K562 (cell line): Measurements from ENCODE around the gene CHDH. TPM values are rescaled to one million over a fixed set of nuclear protein-coding genes. Genes with fewer than 3 reads are reported as not detected.

ENCODE experiments used
- ATAC-seq: fragments of 200-7000 bp; cut with Tn5 transposase; 3 replicates; pipeline ENCODE4 v1.9.1; 2020; ENCODE audit warnings: moderate library complexity
- BruUV-seq: library from RNA; stranded (reverse); fragments of 400-500 nt; replicated peaks from 2 replicates; lab custom pipeline; 2021; lab: Mats Ljungman, UMichigan
- CTCF ChIA-PET: fragments of 300-600 bp; formaldehyde crosslinking; extraction: SDS; loops from one replicate; lab custom pipeline; 2021; ENCODE audit warnings: low intra/inter-chr PET ratio; lab: Yijun Ruan, JAX
- POLR2A ChIA-PET: fragments of 300-600, 350-650 bp; sonication (Branson Sonifier 250); formaldehyde crosslinking; extraction: SDS; loops from one replicate; lab custom pipeline; 2021; ENCODE audit warnings: antibody characterized with exemption, inconsistent platforms; lab: Yijun Ruan, JAX
- DNase-seq, 4 experiments: peaks; one replicate each; pipeline versions ENCODE4 v3.0.0 to v3.0.0-alpha.2; 2011 to 2018; ENCODE audit warnings: low spot score in 3 of 4, mixed read lengths in 3 of 4; ENCODE audit errors: extremely low read depth in 1 of 4
- FAIRE-seq: peaks from 2 replicates; lab custom pipeline; 2011; peaks lifted over from hg19 to GRCh38; lab: Jason Lieb, UNC
- H2AFZ ChIP-seq: 2 replicates; pipeline ENCODE4 v1.6.0; 2011; ENCODE audit warnings: low read depth, low read length, control low read depth, inconsistent platforms
- H3K27ac ChIP-seq: fragments of 200-600 bp; 3 replicates; pipeline ENCODE4 v1.8.0; 2011; ENCODE audit warnings: low read depth, mild to moderate bottlenecking, control low read depth, inconsistent platforms, low read length, moderate library complexity, mixed read lengths; ENCODE audit errors: extremely low read depth
- H3K27me3 ChIP-seq, 2 experiments: fragments of 300-600 bp in 1 of 2; 2 replicates in 1 of 2; 3 replicates in 1 of 2; pipeline versions ENCODE4 v1.6.0 to v1.8.0; 2011; ENCODE audit warnings: inconsistent platforms in 2 of 2, low read length in 2 of 2, mild to moderate bottlenecking in 1 of 2, mixed read lengths in 1 of 2, moderate library complexity in 1 of 2; ENCODE audit not compliant: control insufficient read depth in 2 of 2, insufficient read depth in 2 of 2
- H3K36me3 ChIP-seq: fragments of 300-600 bp; 3 replicates; pipeline ENCODE4 v1.8.0; 2011; ENCODE audit warnings: mild to moderate bottlenecking, low read length, inconsistent platforms; ENCODE audit not compliant: control insufficient read depth, insufficient read depth
- H3K4me1 ChIP-seq, 2 experiments: fragments of 200-600 bp in 1 of 2; replicated peaks in 1 of 2; 2 replicates in 1 of 2; 3 replicates in 1 of 2; pipeline versions ENCODE4 v1.5.1 to v1.8.0; 2011; ENCODE audit warnings: inconsistent platforms in 2 of 2, low read length in 2 of 2, mild to moderate bottlenecking in 1 of 2, mixed read lengths in 1 of 2, moderate library complexity in 1 of 2; ENCODE audit not compliant: control insufficient read depth in 2 of 2, insufficient read depth in 2 of 2
- H3K4me2 ChIP-seq: 2 replicates; pipeline ENCODE4 v1.6.1; 2011; ENCODE audit warnings: low read length, control low read depth, inconsistent platforms, mixed read lengths; ENCODE audit not compliant: insufficient read depth
- H3K4me3 ChIP-seq: fragments of 200-600 bp; sonication (generic), shearing (Covaris generic); 2 replicates; pipeline ENCODE4 v1.5.1; 2016; ENCODE audit warnings: control low read depth, inconsistent platforms
- H3K79me2 ChIP-seq: fragments of 200-600 bp; 3 replicates; pipeline ENCODE4 v1.8.0; 2011; ENCODE audit warnings: low read length, inconsistent platforms; ENCODE audit not compliant: control insufficient read depth, insufficient read depth
- H3K9ac ChIP-seq, 2 experiments: 2 replicates each; pipeline versions ENCODE4 v1.6.0 to v1.6.1; 2011; ENCODE audit warnings: low read depth in 2 of 2, low read length in 2 of 2, control low read depth in 1 of 2, inconsistent platforms in 1 of 2, mild to moderate bottlenecking in 1 of 2, mixed read lengths in 1 of 2; ENCODE audit not compliant: insufficient read depth in 1 of 2
- H3K9me1 ChIP-seq: one replicate; pipeline ENCODE4 v1.6.0; 2011; ENCODE audit warnings: inconsistent platforms, mild to moderate bottlenecking, low read length, moderate library complexity; ENCODE audit not compliant: control insufficient read depth, insufficient read depth
- H3K9me3 ChIP-seq: replicated peaks from 2 replicates; pipeline ENCODE4 v1.5.1; 2011; ENCODE audit warnings: low read depth, low read length, inconsistent platforms; ENCODE audit not compliant: control insufficient read depth, insufficient read depth
- H4K20me1 ChIP-seq: replicated peaks from 2 replicates; pipeline ENCODE4 v1.6.1; 2011; ENCODE audit warnings: low read length, inconsistent platforms, mixed read lengths; ENCODE audit not compliant: control insufficient read depth, insufficient read depth
- CCNT2 ChIP-seq: IDR thresholded peaks from 2 replicates; pipeline ENCODE4 v1.6.1; 2011; ENCODE audit warnings: borderline replicate concordance, low read depth, mild to moderate bottlenecking, moderate library complexity, mixed read lengths, low read length; ENCODE audit not compliant: insufficient read length; ENCODE audit errors: extremely low read depth
- LARP7 ChIP-seq: fragments of 450-650 bp; IDR thresholded peaks from 2 replicates; pipeline ENCODE4 v1.6.1; 2016
- SUPT5H ChIP-seq: fragments of 450-650 bp; IDR thresholded peaks from 2 replicates; pipeline ENCODE4 v1.6.1; 2016
- TOE1 ChIP-seq, 2 experiments: fragments of 450-650 bp in 1 of 2; sonication (generic) in 1 of 2; formaldehyde crosslinking in 1 of 2; IDR thresholded peaks; 2 replicates each; pipeline versions ENCODE4 v1.7.1 to v1.8.0; 2016 to 2022; ENCODE audit warnings: borderline replicate concordance in 2 of 2, mild to moderate bottlenecking in 2 of 2, antibody characterized with exemption in 1 of 2, inconsistent platforms in 1 of 2, low read depth in 1 of 2, missing genetic modification reagents in 1 of 2, moderate library complexity in 1 of 2
- ZNF24 ChIP-seq: fragments of 450-650 bp; IDR thresholded peaks from 2 replicates; pipeline ENCODE4 v1.6.1; 2016
- WGBS: fragments of 100-300 bp; shearing (Covaris generic); methylation state at CpG from one replicate; pipeline ENCODE4 v1.1.6; 2016; ENCODE audit warnings: low coverage, mixed read lengths; ENCODE audit not compliant: insufficient coverage; ENCODE audit errors: missing lambda C conversion rate; 5-methylcytosine and 5-hydroxymethylcytosine counted together
- in situ Hi-C: fragments of 300-500 bp; cut with MboI; formaldehyde crosslinking; loops from 4 replicates; pipeline ENCODE4 v1.15.0; 2018; ENCODE audit warnings: inconsistent platforms, mixed read lengths
- intact Hi-C: fragments of 100-400 bp; cut with micrococcal nuclease; formaldehyde crosslinking; loops from 2 replicates; pipeline ENCODE4 v1.14.2; 2022
- polyA plus RNA-seq, 8 experiments: library from polyadenylated mRNA; depleted of rRNA in 4 of 8; stranded (reverse) in 5 of 8; unstranded in 3 of 8; fragments of >200 nt; fragmentation: Nextera tagmentation in 2 of 8; fragmentation: Illumina TruSeq in 1 of 8; extraction: Ambion mirVana in 2 of 8; extraction: Trizol in 1 of 8; gene quantifications; 2 replicates each; pipeline versions ENCODE4 v1.2.1 to v1.2.3, GENCODE V29; 2011 to 2014; ENCODE audit warnings: inconsistent platforms in 1 of 8, missing spikeins in 1 of 8
- total RNA-seq, 7 experiments: library from RNA; depleted of rRNA in 6 of 7; stranded (reverse); fragments of >200 nt in 6 of 7; fragmentation: Illumina TruSeq in 2 of 7; extraction: Trizol in 2 of 7; gene quantifications; 2 replicates each; pipeline versions ENCODE4 v1.2.1 to v1.2.3, GENCODE V29; 2011 to 2021; ENCODE audit warnings: low replicate concordance in 1 of 7
- TF ChIP-seq, protein P1 (sequence below): fragments of 450-650 bp; formaldehyde crosslinking; IDR thresholded peaks from 2 replicates; pipeline ENCODE4 v1.4.0; 2020; ENCODE audit warnings: mild to moderate bottlenecking
- TF ChIP-seq, protein P2 (sequence below), 2 experiments: fragments of 450-650 bp in 1 of 2; IDR thresholded peaks; 2 replicates each; pipeline ENCODE4 v1.6.1; 2011 to 2017; ENCODE audit warnings: low read depth in 2 of 2, antibody characterized with exemption in 1 of 2, borderline replicate concordance in 1 of 2, low read length in 1 of 2, mild to moderate bottlenecking in 1 of 2, mixed read lengths in 1 of 2; ENCODE audit not compliant: control insufficient read depth in 1 of 2
- TF ChIP-seq, protein P3 (sequence below): sonication (generic); formaldehyde crosslinking; IDR thresholded peaks from 2 replicates; pipeline ENCODE4 v1.8.0; 2022; ENCODE audit warnings: missing genetic modification reagents, mild to moderate bottlenecking, borderline replicate concordance
- TF ChIP-seq, protein P4 (sequence below): sonication (generic); formaldehyde crosslinking; IDR thresholded peaks from 2 replicates; pipeline ENCODE4 v1.8.0; 2022; ENCODE audit warnings: mild to moderate bottlenecking, missing genetic modification reagents, borderline replicate concordance

CHDH gene
- total and polyA plus RNA-seq, 9 of the 15 experiments (the other 6 are each of a cell fraction or from before 2014, with no cell fraction given) = 0.06 to 1.9 (median 0.46) TPM

DNA sequence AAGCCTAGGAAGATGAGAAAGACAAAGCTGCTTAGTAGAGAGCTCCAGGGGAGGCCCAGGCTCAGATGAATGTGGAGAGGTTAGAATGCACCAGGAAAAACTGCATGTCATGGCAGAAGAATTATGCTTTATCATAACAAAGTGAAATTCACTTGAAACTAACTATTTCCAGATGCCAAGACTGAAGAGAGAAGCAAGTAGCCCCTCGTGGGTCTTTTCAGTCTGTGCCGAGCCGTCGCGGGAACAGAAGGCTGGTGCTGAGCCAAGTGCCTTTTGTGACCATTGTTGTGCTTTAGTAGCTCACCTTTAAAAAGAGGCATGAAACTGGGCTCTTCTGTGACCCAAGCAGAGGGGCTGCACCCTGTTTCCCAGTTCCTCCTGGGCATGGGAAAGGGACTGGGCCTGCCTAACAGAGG lies 73.2 kb downstream of the CHDH start:
- no CpG with 5 or more reads among the region's 5 CpGs for WGBS
- Histone ChIP-seq H2AFZ (no peak overlapping the region), H3K4me1 (no peaks in the 10 kb centered on the region), H3K79me2 (no peaks in the 10 kb centered on the region), H3K4me2 (no peak overlapping the region), H3K9ac (no peak overlapping the region), H3K36me3 (no peaks in the 10 kb centered on the region), H3K9me1 (peaks cover 2% of the 10 kb centered on the region), H3K9me3 (no peaks in the 10 kb centered on the region), H3K27ac (no peak overlapping the region), H4K20me1 (no peaks in the 10 kb centered on the region), H3K27me3 (peaks cover 0 to 43% of the 10 kb centered on the region in 2 experiments; a peak in 3 of 5 replicates), H3K4me3 (no peak overlapping the region)
- FAIRE-seq (no peak), ATAC-seq (no peak), DNase-seq (no peak)
- POLR2A ChIA-PET = no interaction called here
- CTCF ChIA-PET = no interaction called here
- in situ Hi-C loops = no loop called here
- BruUV-seq = no TSS peak
- intact Hi-C loops = no loop called here
- TF ChIP-seq CCNT2 = no peak
- TF ChIP-seq LARP7 = no peak
- no peak for TF ChIP-seq SUPT5H
- TF ChIP-seq, protein P1, sequence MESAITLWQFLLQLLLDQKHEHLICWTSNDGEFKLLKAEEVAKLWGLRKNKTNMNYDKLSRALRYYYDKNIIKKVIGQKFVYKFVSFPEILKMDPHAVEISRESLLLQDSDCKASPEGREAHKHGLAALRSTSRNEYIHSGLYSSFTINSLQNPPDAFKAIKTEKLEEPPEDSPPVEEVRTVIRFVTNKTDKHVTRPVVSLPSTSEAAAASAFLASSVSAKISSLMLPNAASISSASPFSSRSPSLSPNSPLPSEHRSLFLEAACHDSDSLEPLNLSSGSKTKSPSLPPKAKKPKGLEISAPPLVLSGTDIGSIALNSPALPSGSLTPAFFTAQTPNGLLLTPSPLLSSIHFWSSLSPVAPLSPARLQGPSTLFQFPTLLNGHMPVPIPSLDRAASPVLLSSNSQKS (CRISPR knock-in tag) = no peak
- TF ChIP-seq TOE1 (IDR thresholded peaks at IDR 0.05; ENCODE audit: borderline replicate concordance) = no peak
- TF ChIP-seq TOE1 (CRISPR knock-in tag; IDR thresholded peaks at IDR 0.05; ENCODE audit: borderline replicate concordance, low read depth) = no peak
- TF ChIP-seq, protein P2, sequence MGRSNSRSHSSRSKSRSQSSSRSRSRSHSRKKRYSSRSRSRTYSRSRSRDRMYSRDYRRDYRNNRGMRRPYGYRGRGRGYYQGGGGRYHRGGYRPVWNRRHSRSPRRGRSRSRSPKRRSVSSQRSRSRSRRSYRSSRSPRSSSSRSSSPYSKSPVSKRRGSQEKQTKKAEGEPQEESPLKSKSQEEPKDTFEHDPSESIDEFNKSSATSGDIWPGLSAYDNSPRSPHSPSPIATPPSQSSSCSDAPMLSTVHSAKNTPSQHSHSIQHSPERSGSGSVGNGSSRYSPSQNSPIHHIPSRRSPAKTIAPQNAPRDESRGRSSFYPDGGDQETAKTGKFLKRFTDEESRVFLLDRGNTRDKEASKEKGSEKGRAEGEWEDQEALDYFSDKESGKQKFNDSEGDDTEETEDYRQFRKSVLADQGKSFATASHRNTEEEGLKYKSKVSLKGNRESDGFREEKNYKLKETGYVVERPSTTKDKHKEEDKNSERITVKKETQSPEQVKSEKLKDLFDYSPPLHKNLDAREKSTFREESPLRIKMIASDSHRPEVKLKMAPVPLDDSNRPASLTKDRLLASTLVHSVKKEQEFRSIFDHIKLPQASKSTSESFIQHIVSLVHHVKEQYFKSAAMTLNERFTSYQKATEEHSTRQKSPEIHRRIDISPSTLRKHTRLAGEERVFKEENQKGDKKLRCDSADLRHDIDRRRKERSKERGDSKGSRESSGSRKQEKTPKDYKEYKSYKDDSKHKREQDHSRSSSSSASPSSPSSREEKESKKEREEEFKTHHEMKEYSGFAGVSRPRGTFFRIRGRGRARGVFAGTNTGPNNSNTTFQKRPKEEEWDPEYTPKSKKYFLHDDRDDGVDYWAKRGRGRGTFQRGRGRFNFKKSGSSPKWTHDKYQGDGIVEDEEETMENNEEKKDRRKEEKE (IDR thresholded peaks at IDR 0.05; ENCODE audit: borderline replicate concordance in 1 of 2, control insufficient read depth in 1 of 2, low read depth in 2 of 2, low read length in 1 of 2) = no peak
- TF ChIP-seq ZNF24 = no peak
- TF ChIP-seq, protein P3, sequence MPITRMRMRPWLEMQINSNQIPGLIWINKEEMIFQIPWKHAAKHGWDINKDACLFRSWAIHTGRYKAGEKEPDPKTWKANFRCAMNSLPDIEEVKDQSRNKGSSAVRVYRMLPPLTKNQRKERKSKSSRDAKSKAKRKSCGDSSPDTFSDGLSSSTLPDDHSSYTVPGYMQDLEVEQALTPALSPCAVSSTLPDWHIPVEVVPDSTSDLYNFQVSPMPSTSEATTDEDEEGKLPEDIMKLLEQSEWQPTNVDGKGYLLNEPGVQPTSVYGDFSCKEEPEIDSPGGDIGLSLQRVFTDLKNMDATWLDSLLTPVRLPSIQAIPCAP (CRISPR knock-in tag) = no peak
- TF ChIP-seq, protein P4, sequence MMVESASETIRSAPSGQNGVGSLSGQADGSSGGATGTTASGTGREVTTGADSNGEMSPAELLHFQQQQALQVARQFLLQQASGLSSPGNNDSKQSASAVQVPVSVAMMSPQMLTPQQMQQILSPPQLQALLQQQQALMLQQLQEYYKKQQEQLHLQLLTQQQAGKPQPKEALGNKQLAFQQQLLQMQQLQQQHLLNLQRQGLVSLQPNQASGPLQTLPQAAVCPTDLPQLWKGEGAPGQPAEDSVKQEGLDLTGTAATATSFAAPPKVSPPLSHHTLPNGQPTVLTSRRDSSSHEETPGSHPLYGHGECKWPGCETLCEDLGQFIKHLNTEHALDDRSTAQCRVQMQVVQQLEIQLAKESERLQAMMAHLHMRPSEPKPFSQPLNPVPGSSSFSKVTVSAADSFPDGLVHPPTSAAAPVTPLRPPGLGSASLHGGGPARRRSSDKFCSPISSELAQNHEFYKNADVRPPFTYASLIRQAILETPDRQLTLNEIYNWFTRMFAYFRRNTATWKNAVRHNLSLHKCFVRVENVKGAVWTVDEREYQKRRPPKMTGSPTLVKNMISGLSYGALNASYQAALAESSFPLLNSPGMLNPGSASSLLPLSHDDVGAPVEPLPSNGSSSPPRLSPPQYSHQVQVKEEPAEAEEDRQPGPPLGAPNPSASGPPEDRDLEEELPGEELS (CRISPR knock-in tag) = no peak
